Tibial artery (tissue), 4 donors: ENCODE measurements around the gene CLEC19A.

Source experiments
- DNase-seq, 2 donors: peaks; one replicate each; pipeline ENCODE4 v3.0.0-alpha.2; 2019
- H3K27ac ChIP-seq, 2 donors: fragments of 200-600 bp; sonication (generic) in 1 of 2; 1 replicate in 1 of 2; 2 replicates in 1 of 2; pipeline ENCODE4 v1.5.1; 2018 to 2019; ENCODE audit warnings: mild to moderate bottlenecking in 1 of 2
- H3K27me3 ChIP-seq, 2 donors: fragments of 200-600 bp; sonication (generic) in 1 of 2; one replicate each; pipeline versions ENCODE4 v1.5.1 to v1.6.0; 2016 to 2019
- H3K36me3 ChIP-seq, 3 donors: fragments of 200-600 bp; sonication (generic) in 2 of 3; one replicate each; pipeline ENCODE4 v1.5.1; 2016 to 2019; ENCODE audit warnings: mild to moderate bottlenecking in 2 of 3
- H3K4me1 ChIP-seq, 4 donors: fragments of 200-600 bp; sonication (generic) in 2 of 4; 1 replicate in 3 of 4; 2 replicates in 1 of 4; pipeline ENCODE4 v1.5.1; 2016 to 2019
- H3K4me3 ChIP-seq, 2 donors: fragments of 200-600 bp; sonication (generic) in 1 of 2; 1 replicate in 1 of 2; 2 replicates in 1 of 2; pipeline ENCODE4 v1.5.1; 2018 to 2019; ENCODE audit warnings: mild to moderate bottlenecking in 2 of 2
- H3K9me3 ChIP-seq, 3 donors: fragments of 200-600 bp; sonication (generic) in 1 of 3; one replicate each; pipeline ENCODE4 v1.5.1; 2016 to 2019
- intact Hi-C: fragments of 100-400 bp; cut with DNase I; formaldehyde crosslinking; loops from one replicate; pipeline ENCODE4 v1.15.0; 2023; ENCODE audit warnings: low total_unique reads
- TF ChIP-seq, protein P1 (sequence below), 2 experiments: fragments of 200-600 bp in 1 of 2; fragments of 450-650 bp in 1 of 2; IDR thresholded peaks; one replicate each; pipeline ENCODE4 v1.5.1; 2017 to 2019; ENCODE audit warnings: antibody characterized with exemption in 2 of 2, mild to moderate bottlenecking in 1 of 2, moderate library complexity in 1 of 2

The CLEC19A gene

GRCh38 chr16:19252904-19253303 is 32.6 kb upstream of the CLEC19A start:
- no peaks in the 10 kb centered on the region for H3K9me3 ChIP-seq
- no peaks in the 10 kb centered on the region for H3K36me3 ChIP-seq
- no peak overlapping the region for H3K27ac ChIP-seq
- H3K4me3 ChIP-seq, result no peak overlapping the region
- intact Hi-C loops, result no loop called here
- H3K4me1 ChIP-seq, result no peaks in the 10 kb centered on the region
- TF ChIP-seq, protein P1, sequence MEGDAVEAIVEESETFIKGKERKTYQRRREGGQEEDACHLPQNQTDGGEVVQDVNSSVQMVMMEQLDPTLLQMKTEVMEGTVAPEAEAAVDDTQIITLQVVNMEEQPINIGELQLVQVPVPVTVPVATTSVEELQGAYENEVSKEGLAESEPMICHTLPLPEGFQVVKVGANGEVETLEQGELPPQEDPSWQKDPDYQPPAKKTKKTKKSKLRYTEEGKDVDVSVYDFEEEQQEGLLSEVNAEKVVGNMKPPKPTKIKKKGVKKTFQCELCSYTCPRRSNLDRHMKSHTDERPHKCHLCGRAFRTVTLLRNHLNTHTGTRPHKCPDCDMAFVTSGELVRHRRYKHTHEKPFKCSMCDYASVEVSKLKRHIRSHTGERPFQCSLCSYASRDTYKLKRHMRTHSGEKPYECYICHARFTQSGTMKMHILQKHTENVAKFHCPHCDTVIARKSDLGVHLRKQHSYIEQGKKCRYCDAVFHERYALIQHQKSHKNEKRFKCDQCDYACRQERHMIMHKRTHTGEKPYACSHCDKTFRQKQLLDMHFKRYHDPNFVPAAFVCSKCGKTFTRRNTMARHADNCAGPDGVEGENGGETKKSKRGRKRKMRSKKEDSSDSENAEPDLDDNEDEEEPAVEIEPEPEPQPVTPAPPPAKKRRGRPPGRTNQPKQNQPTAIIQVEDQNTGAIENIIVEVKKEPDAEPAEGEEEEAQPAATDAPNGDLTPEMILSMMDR (IDR thresholded peaks at IDR 0.05), result no peak
- H3K27me3 ChIP-seq, result no peaks in the 10 kb centered on the region
- no peak for DNase-seq

DNA sequence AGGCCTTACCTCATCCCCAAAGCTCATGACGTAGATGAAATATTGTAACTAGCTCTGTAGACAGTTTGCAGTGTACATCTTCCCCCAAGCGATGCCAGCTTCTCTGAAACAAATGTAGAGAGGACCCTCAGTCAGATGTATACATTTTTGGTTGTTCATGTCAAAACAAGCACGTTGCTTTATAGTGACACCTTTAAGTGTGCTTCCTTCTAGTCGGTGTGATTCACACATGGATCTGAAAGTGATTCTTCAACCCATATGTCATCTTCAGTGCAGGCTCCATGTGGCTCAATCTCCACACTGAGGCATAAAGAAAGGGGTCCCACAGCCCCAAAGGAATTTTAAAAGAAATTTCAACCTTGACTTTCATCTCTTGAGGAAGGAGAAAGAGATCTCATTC is 30.9 kb upstream of the CLEC19A start:
- TF ChIP-seq, protein P1 (IDR thresholded peaks at IDR 0.05), result no peak
- no peaks in the 10 kb centered on the region for H3K27me3 ChIP-seq
- intact Hi-C loops, result no loop called here
- no peaks in the 10 kb centered on the region for H3K4me1 ChIP-seq
- DNase-seq, result no peak
- no peak overlapping the region for H3K4me3 ChIP-seq
- H3K36me3 ChIP-seq, result no peaks in the 10 kb centered on the region
- no peaks in the 10 kb centered on the region for H3K9me3 ChIP-seq
- no peak overlapping the region for H3K27ac ChIP-seq

GRCh38 chr16:19264123-19264673 is 21.3 kb upstream of the CLEC19A start:
- TF ChIP-seq, protein P1 (IDR thresholded peaks at IDR 0.05), result no peak
- no peaks in the 10 kb centered on the region for H3K9me3 ChIP-seq
- H3K4me1 ChIP-seq, result no peaks in the 10 kb centered on the region
- H3K4me3 ChIP-seq, result no peak overlapping the region
- H3K27me3 ChIP-seq, result no peaks in the 10 kb centered on the region
- intact Hi-C loops, result no loop called here
- DNase-seq, result no peak
- peaks cover 0 to 9% (median 4%) of the 10 kb centered on the region in 3 donors for H3K36me3 ChIP-seq
- no peak overlapping the region for H3K27ac ChIP-seq

DNA sequence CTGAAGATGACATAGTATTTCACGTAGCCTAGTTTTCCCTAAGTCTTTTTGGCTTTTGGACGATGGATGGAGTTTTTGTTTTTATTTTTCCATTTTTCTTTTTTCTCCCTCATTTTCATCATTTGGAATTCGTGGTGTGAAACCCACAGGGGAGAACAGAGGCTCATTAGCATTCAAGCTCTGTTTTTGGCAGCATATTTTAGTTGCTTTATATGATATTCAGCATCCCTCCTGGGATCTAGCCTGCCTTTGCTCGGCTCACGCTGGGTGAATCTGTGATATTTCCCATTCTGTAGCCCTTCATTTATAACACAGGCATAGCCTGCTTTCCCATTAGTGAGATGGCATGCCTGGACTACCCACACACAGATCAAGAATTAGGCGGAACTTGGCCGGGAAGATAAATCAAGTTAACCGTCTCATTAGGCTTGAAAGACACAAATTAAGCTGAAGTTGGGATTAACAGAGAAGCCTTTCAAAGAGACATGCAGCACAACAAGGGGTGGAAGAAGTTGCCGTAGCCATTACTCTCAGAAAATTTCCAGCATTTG is 20.1 kb upstream of the CLEC19A start:
- peaks cover 0 to 9% (median 4%) of the 10 kb centered on the region in 3 donors for H3K36me3 ChIP-seq
- H3K27ac ChIP-seq, result no peak overlapping the region
- no peak overlapping the region for H3K4me3 ChIP-seq
- no peak for DNase-seq
- intact Hi-C loops, result no loop called here
- H3K9me3 ChIP-seq, result no peaks in the 10 kb centered on the region
- no peaks in the 10 kb centered on the region for H3K4me1 ChIP-seq
- no peaks in the 10 kb centered on the region for H3K27me3 ChIP-seq
- TF ChIP-seq, protein P1 (IDR thresholded peaks at IDR 0.05), result no peak

- no peak overlapping the region for H3K27ac ChIP-seq
- peaks cover 0 to 9% (median 4%) of the 10 kb centered on the region in 3 donors for H3K36me3 ChIP-seq
- H3K4me3 ChIP-seq, result no peak overlapping the region
- H3K4me1 ChIP-seq, result no peaks in the 10 kb centered on the region
- no peaks in the 10 kb centered on the region for H3K27me3 ChIP-seq
- no peaks in the 10 kb centered on the region for H3K9me3 ChIP-seq
- TF ChIP-seq, protein P1 (IDR thresholded peaks at IDR 0.05), result no peak
- intact Hi-C loops, result no loop called here
- DNase-seq, result no peak
Observed at GRCh38 chr16:19266774-19267173, 18.8 kb upstream of the CLEC19A start.
